H1 (cell line): ENCODE data around the gene GGT7. TPM values are rescaled to one million over a fixed set of nuclear protein-coding genes. Genes with fewer than 3 reads are reported as not detected.
A peak's percentile ranks its signal among the peaks of the same experiment; 100 is the strongest.

Source experiments
- CTCF ChIA-PET: fragments of 300-600 bp; sonication (Branson Sonifier 250); formaldehyde crosslinking; loops from one replicate; lab custom pipeline; 2021; ENCODE audit not compliant: partially characterized antibody; lab: Charles Lee
- POLR2A ChIA-PET: fragments of 300-600 bp; sonication (Branson Sonifier 250); formaldehyde crosslinking; loops from one replicate; lab custom pipeline; 2021; ENCODE audit warnings: inconsistent platforms; ENCODE audit not compliant: partially characterized antibody; lab: Charles Lee
- DNase-seq, 2 experiments: peaks; one replicate each; pipeline versions ENCODE4 v3.0.0 to v3.0.0-alpha.2; 2010 to 2022; ENCODE audit warnings: low spot score in 2 of 2, low read depth in 1 of 2, mixed read lengths in 1 of 2
- FAIRE-seq: peaks from 2 replicates; lab custom pipeline; 2011; peaks lifted over from hg19 to GRCh38; lab: Jason Lieb, UNC
- H2AFZ ChIP-seq: 2 replicates; pipeline ENCODE4 v1.8.1; 2012; ENCODE audit warnings: low read length, inconsistent platforms
- H2AK5ac ChIP-seq: 2 replicates; pipeline ENCODE4 v1.6.1; 2013; ENCODE audit warnings: low read depth, low read length
- H2BK120ac ChIP-seq: replicated peaks from 2 replicates; pipeline ENCODE3; 2013; ENCODE audit warnings: low read depth, low read length, inconsistent platforms
- H2BK12ac ChIP-seq: 2 replicates; pipeline ENCODE4 v1.6.1; 2013; ENCODE audit warnings: low read depth, low read length
- H2BK15ac ChIP-seq: 2 replicates; pipeline ENCODE4 v1.6.1; 2013; ENCODE audit warnings: low read length
- H2BK20ac ChIP-seq: 2 replicates; pipeline ENCODE4 v1.6.1; 2013; ENCODE audit warnings: low read length
- H2BK5ac ChIP-seq: 2 replicates; pipeline ENCODE4 v1.6.1; 2013; ENCODE audit warnings: low read depth, low read length
- H3K14ac ChIP-seq: 2 replicates; pipeline ENCODE4 v1.6.1; 2013; ENCODE audit warnings: inconsistent platforms; ENCODE audit not compliant: insufficient read length
- H3K18ac ChIP-seq: 2 replicates; pipeline ENCODE4 v1.6.1; 2013; ENCODE audit warnings: low read length; ENCODE audit errors: extremely low read depth
- H3K23ac ChIP-seq: 2 replicates; pipeline ENCODE4 v1.6.1; 2013; ENCODE audit warnings: inconsistent platforms; ENCODE audit not compliant: insufficient read length
- H3K23me2 ChIP-seq: 2 replicates; pipeline ENCODE4 v1.6.1; 2013; ENCODE audit warnings: low read depth, low read length
- H3K27ac ChIP-seq: 2 replicates; pipeline ENCODE4 v1.6.1; 2011; ENCODE audit warnings: low read depth, low read length, inconsistent platforms
- H3K27me3 ChIP-seq, 4 experiments: replicated peaks in 1 of 4; 1 replicate in 1 of 4; 2 replicates in 3 of 4; pipeline versions ENCODE4 v1.6.1 to v1.8.1; 2011 to 2013; ENCODE audit warnings: low read length in 3 of 4, mild to moderate bottlenecking in 3 of 4, inconsistent platforms in 2 of 4, mixed read lengths in 2 of 4, moderate library complexity in 1 of 4; ENCODE audit not compliant: control insufficient read depth in 3 of 4, insufficient read depth in 3 of 4; ENCODE audit errors: extremely low read depth in 1 of 4
- H3K36me3 ChIP-seq, 4 experiments: 2 replicates each; pipeline versions ENCODE4 v1.6.1 to v1.8.1; 2011 to 2013; ENCODE audit warnings: mild to moderate bottlenecking in 4 of 4, low read length in 3 of 4, moderate library complexity in 2 of 4, control low read depth in 1 of 4, inconsistent platforms in 1 of 4; ENCODE audit not compliant: insufficient read depth in 4 of 4, control insufficient read depth in 2 of 4
- H3K4ac ChIP-seq: replicated peaks from 2 replicates; pipeline ENCODE3; 2013; ENCODE audit warnings: low read length, low read depth, mixed read lengths, inconsistent platforms; ENCODE audit not compliant: insufficient read length
- H3K4me1 ChIP-seq, 4 experiments: replicated peaks in 1 of 4; 1 replicate in 1 of 4; 2 replicates in 3 of 4; pipeline versions ENCODE4 v1.6.1 to v1.8.1; 2011 to 2013; ENCODE audit warnings: low read length in 3 of 4, inconsistent platforms in 2 of 4, mixed read lengths in 1 of 4; ENCODE audit not compliant: insufficient read depth in 4 of 4, control insufficient read depth in 3 of 4
- H3K4me2 ChIP-seq, 2 experiments: 2 replicates each; pipeline versions ENCODE4 v1.6.1 to v1.8.1; 2011 to 2013; ENCODE audit warnings: low read depth in 2 of 2, low read length in 2 of 2, control low read depth in 1 of 2, inconsistent platforms in 1 of 2, mild to moderate bottlenecking in 1 of 2; ENCODE audit not compliant: insufficient read depth in 1 of 2
- H3K4me3 ChIP-seq, 4 experiments: fragments of 200-600, 300-600 bp in 1 of 4; sonication (generic), shearing (Covaris generic), sonication (Bioruptor Twin) in 1 of 4; 2 replicates each; pipeline versions ENCODE4 v1.5.1 to v1.8.1; 2011 to 2016; ENCODE audit warnings: low read length in 4 of 4, low read depth in 3 of 4, control low read depth in 2 of 4, inconsistent platforms in 2 of 4, mild to moderate bottlenecking in 2 of 4, mixed read lengths in 1 of 4, moderate library complexity in 1 of 4; ENCODE audit not compliant: insufficient read depth in 2 of 4; ENCODE audit errors: extremely low read depth in 1 of 4
- H3K56ac ChIP-seq: replicated peaks from 2 replicates; pipeline ENCODE3; 2013; ENCODE audit warnings: low read depth, mild to moderate bottlenecking, mixed read lengths, low read length, inconsistent platforms; ENCODE audit not compliant: insufficient read length
- H3K79me1 ChIP-seq: 2 replicates; pipeline ENCODE4 v1.6.1; 2013; ENCODE audit warnings: low read depth, low read length, control low read depth
- H3K79me2 ChIP-seq, 2 experiments: 2 replicates each; pipeline versions ENCODE4 v1.6.1 to v1.8.1; 2012 to 2013; ENCODE audit warnings: low read length in 2 of 2, mild to moderate bottlenecking in 2 of 2, inconsistent platforms in 1 of 2; ENCODE audit not compliant: insufficient read depth in 2 of 2, control insufficient read depth in 1 of 2
- H3K9ac ChIP-seq, 4 experiments: replicated peaks in 1 of 4; 1 replicate in 1 of 4; 2 replicates in 3 of 4; pipeline versions ENCODE4 v1.6.1 to v1.8.1; 2011 to 2013; ENCODE audit warnings: low read depth in 3 of 4, low read length in 3 of 4, control low read depth in 2 of 4, mild to moderate bottlenecking in 2 of 4, moderate library complexity in 2 of 4, inconsistent platforms in 1 of 4; ENCODE audit errors: extremely low read depth in 1 of 4
- H3K9me3 ChIP-seq, 2 experiments: 2 replicates each; pipeline versions ENCODE4 v1.6.1 to v1.8.1; 2012 to 2013; ENCODE audit warnings: mild to moderate bottlenecking in 2 of 2, moderate library complexity in 2 of 2, control low read depth in 1 of 2, inconsistent platforms in 1 of 2, low read depth in 1 of 2, low read length in 1 of 2, mixed read lengths in 1 of 2; ENCODE audit not compliant: insufficient read depth in 2 of 2
- H4K20me1 ChIP-seq, 2 experiments: replicated peaks in 1 of 2; 2 replicates each; pipeline versions ENCODE3 to v1.8.1; 2011 to 2013; ENCODE audit warnings: inconsistent platforms in 2 of 2, low read length in 2 of 2, mild to moderate bottlenecking in 1 of 2; ENCODE audit not compliant: insufficient read depth in 2 of 2, control insufficient read depth in 1 of 2
- H4K5ac ChIP-seq: 2 replicates; pipeline ENCODE4 v1.6.1; 2013; ENCODE audit warnings: low read length, low read depth, mixed read lengths, inconsistent platforms; ENCODE audit not compliant: insufficient read length
- H4K8ac ChIP-seq: 2 replicates; pipeline ENCODE4 v1.8.0; 2013; ENCODE audit warnings: mild to moderate bottlenecking, moderate library complexity, low read length, inconsistent platforms; ENCODE audit not compliant: insufficient read depth; ENCODE audit errors: extremely low read depth
- H4K91ac ChIP-seq: replicated peaks from 2 replicates; pipeline ENCODE3; 2013; ENCODE audit warnings: low read length, mixed read lengths, inconsistent platforms; ENCODE audit not compliant: insufficient read length
- ASH2L ChIP-seq: fragments of 200-600, 300-600 bp; sonication (generic); IDR thresholded peaks from one replicate; pipeline ENCODE4 v1.7.1; 2017; ENCODE audit warnings: low read length
- BACH1 ChIP-seq: IDR thresholded peaks from 2 replicates; pipeline ENCODE4 v1.6.1; 2012; ENCODE audit warnings: low read length, improper control_type of control experiment
- JUND ChIP-seq: IDR thresholded peaks from 2 replicates; pipeline ENCODE4 v1.6.1; 2011; ENCODE audit warnings: mild to moderate bottlenecking, improper control_type of control experiment, low read length
- KDM1A ChIP-seq: fragments of 200-600, 300-600 bp; sonication (generic); IDR thresholded peaks from 2 replicates; pipeline ENCODE4 v1.7.1; 2016; ENCODE audit warnings: mild to moderate bottlenecking, low read length, borderline replicate concordance
- RAD21 ChIP-seq, 2 experiments: IDR thresholded peaks in 1 of 2; conservative IDR thresholded peaks in 1 of 2; 2 replicates each; pipeline ENCODE4 v1.6.1; 2011; ENCODE audit warnings: low read depth in 2 of 2, low read length in 2 of 2, improper control_type of control experiment in 1 of 2, inconsistent platforms in 1 of 2, mild to moderate bottlenecking in 1 of 2, moderate library complexity in 1 of 2
- SRF ChIP-seq: IDR thresholded peaks from 2 replicates; pipeline ENCODE4 v1.6.1; 2011; ENCODE audit warnings: mild to moderate bottlenecking, low read depth, low read length, moderate library complexity
- WGBS, 2 experiments: shearing (Covaris generic) in 1 of 2; methylation state at CpG; one replicate each; pipeline versions ENCODE4 v1.1.6 to v1.1.7; 2013 to 2015; ENCODE audit warnings: low lambda C conversion rate in 2 of 2, mixed read lengths in 2 of 2, inconsistent platforms in 1 of 2, low coverage in 1 of 2, missing lambda C conversion rate in 1 of 2; ENCODE audit not compliant: insufficient replicate concordance in 2 of 2, insufficient coverage in 1 of 2, insufficient read length in 1 of 2; ENCODE audit errors: extremely low coverage in 1 of 2, missing lambda C conversion rate in 1 of 2; 5-methylcytosine and 5-hydroxymethylcytosine counted together
- polyA plus RNA-seq, 7 experiments: library from polyadenylated mRNA; depleted of rRNA in 3 of 7; stranded (reverse) in 5 of 7; unstranded in 2 of 7; fragments of >200 nt in 5 of 7; fragments of 200-250 nt in 2 of 7; gene quantifications; 1 replicate in 5 of 7; 2 replicates in 1 of 7; 4 replicates in 1 of 7; pipeline versions ENCODE4 v1.2.1 to v1.2.3, GENCODE V29; 2011 to 2013; ENCODE audit warnings: missing spikeins in 2 of 7, mixed read lengths in 2 of 7
- total RNA-seq: library from RNA; stranded (reverse); fragmentation: NEBNext Ultra II Directional; extraction: Animal tissue kit (Norgen Biotek cat#: 25700); gene quantifications from 2 replicates; pipeline ENCODE4 v1.2.1, GENCODE V29; 2021
- TF ChIP-seq, protein P1 (sequence below): IDR thresholded peaks from 2 replicates; pipeline ENCODE4 v1.6.1; 2012; ENCODE audit warnings: inconsistent platforms

GGT7 gene
- total and polyA plus RNA-seq, 2 of the 8 experiments (the other 6 are each of a cell fraction or from before 2014, with no cell fraction given) = 20.2 to 25.5 TPM

DNA sequence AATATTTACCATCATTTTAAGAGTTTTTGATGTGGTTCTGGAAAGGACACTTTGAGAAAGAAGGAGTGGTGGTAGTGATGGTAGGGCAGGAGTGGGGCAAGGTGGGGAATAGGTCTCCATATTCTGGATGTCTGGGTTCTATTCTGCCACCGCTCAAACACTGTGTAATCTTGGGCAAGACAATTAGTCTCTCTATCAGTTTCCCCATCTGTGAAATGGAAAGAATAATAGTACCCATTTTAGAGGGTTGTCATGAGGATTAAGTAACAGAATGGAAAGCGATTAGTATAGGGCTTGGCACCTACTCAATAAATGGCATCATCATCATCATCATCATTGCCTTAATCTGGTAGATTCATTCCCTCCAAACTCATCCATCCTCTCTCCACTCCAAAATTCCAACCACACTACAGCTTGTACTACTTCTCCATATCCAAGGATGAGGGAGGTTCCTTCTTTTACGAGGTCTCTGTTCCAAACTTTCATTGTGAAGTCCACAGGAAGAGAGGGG, 982 bp upstream of the GGT7 start:
- ChIA-PET POLR2A (interaction anchor here (1.0 to 2.2 kb wide), 3 partner anchors 30 to 393 kb away, joined by 3 to 8 read pairs (median 4); partner anchors contain the start of genes GSS and MYH7B), CTCF (interaction anchor here (0.5 to 6.6 kb wide), 31 partner anchors 9 to 435 kb away, joined by 3 to 64 read pairs (median 5); partner anchors contain the start of genes GSS and MYH7B)
- 82% methylated on average over 3 of the region's 3 CpGs; no CpG with 5 or more reads in 1 of the 2 experiments for WGBS, 2 experiments
- no peak overlapping the region for H3K14ac ChIP-seq
- no peak overlapping the region for H3K23ac ChIP-seq
- H3K79me2 ChIP-seq = peaks cover 0 to 11% of the 10 kb centered on the region in 2 experiments; a peak in 1 of 4 replicates
- no peak overlapping the region for H4K5ac ChIP-seq
- H2AFZ ChIP-seq = no peak overlapping the region; the same call in 1 of the 2 replicates
- peaks cover 0 to 2% (median 0%) of the 10 kb centered on the region in 4 experiments; a peak in 1 of 8 replicates for H3K36me3 ChIP-seq
- H3K4ac ChIP-seq = no peak overlapping the region
- H2BK120ac ChIP-seq = no peak overlapping the region
- H2BK12ac ChIP-seq = no peak overlapping the region
- H2AK5ac ChIP-seq = no peak overlapping the region
- H2BK20ac ChIP-seq = no peak overlapping the region
- H3K9me3 ChIP-seq = no peaks in the 10 kb centered on the region
- peaks cover 0 to 10% (median 5%) of the 10 kb centered on the region in 4 experiments; a peak in 4 of 7 replicates for H3K4me1 ChIP-seq
- no peak overlapping the region for H2BK15ac ChIP-seq
- H3K56ac ChIP-seq = no peak overlapping the region
- FAIRE-seq = no peak
- H4K91ac ChIP-seq = no peak overlapping the region
- no peaks in the 10 kb centered on the region; the same call in 1 of the 2 replicates for H3K79me1 ChIP-seq
- H3K27ac ChIP-seq = no peak overlapping the region
- no peak for DNase-seq
- H4K20me1 ChIP-seq = peaks cover 0 to 2% of the 10 kb centered on the region in 2 experiments
- no peak overlapping the region for H4K8ac ChIP-seq
- peak overlapping the region; percentile 92 to 95; a peak in 3 of 4 replicates for H3K4me2 ChIP-seq
- no peak overlapping the region for H3K9ac ChIP-seq
- H3K18ac ChIP-seq = no peak overlapping the region
- peaks cover 14% of the 10 kb centered on the region for H3K23me2 ChIP-seq
- no peak overlapping the region for H2BK5ac ChIP-seq
- H3K4me3 ChIP-seq = peak overlapping the region in 3 of 4 experiments; percentile 73 to 88 (median 76); a peak in 2 of 8 replicates
- H3K27me3 ChIP-seq = peaks cover 0 to 17% (median 13%) of the 10 kb centered on the region in 4 experiments; a peak in 6 of 7 replicates
- TF ChIP-seq JUND (no peak), KDM1A (no peak), BACH1 (no peak), SRF (no peak), ASH2L (no peak), RAD21 (IDR thresholded peaks at IDR 0.05 in 1 of 2, conservative IDR thresholded peaks at IDR 0.05 in 1 of 2; ENCODE audit: low read depth in 2 of 2, low read length in 2 of 2) (no peak)
- TF ChIP-seq, protein P1, sequence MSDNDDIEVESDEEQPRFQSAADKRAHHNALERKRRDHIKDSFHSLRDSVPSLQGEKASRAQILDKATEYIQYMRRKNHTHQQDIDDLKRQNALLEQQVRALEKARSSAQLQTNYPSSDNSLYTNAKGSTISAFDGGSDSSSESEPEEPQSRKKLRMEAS = no peak
